ENCODE data around the gene NKG7.

NKG7 gene

DNA sequence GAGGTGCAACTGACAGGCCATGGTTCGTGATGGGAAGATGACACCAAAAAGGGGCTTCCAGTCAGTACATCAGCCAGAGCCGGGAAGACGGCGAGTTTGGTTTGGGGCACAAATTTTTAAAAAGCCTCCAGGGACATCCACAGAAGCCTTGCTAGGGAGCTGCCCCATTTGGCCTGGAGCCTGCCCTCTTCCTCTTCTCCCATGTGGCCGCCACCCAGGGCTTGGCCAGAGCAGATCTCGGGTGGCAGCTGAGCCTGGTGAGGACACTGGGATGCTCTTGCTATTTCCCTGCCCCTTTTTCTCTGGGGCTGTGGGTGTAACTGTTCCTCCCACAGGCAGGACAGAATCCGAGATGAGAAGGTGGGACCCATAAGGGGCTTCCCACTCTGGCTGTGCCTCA lies 14.5 kb downstream of the NKG7 start:
- DNase-seq: no peak

DNA sequence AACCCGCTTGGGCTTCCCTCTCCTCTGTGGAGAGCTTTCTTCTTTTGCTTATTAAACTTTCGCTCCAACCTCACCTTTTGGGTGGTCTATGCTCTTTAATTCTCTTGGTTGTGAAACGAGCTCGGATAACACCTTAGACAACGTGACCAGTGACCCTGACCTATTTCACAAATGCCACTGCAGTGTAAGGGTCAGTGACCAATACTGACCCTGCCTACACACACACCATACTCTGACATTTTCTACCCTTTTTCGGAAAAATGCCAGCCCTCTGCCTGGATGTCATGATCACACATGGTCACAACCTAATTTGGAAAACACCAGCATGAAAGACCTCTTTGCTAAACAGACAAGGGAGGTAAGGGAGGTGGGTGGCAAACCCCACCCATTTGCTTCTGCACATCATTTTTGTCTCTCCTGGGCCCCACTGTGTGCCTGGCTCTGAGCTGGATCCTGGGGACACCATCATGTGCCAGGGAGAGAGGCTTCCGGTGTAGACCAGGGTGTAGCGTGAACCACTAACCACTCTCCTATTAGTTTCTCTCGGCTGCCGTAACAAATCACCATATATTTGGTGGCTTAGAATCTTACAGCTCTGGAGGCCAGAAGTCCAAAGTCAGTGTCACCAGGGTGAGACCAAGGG lies 16.2 kb downstream of the NKG7 start:
- DNase-seq: no peak

DNA sequence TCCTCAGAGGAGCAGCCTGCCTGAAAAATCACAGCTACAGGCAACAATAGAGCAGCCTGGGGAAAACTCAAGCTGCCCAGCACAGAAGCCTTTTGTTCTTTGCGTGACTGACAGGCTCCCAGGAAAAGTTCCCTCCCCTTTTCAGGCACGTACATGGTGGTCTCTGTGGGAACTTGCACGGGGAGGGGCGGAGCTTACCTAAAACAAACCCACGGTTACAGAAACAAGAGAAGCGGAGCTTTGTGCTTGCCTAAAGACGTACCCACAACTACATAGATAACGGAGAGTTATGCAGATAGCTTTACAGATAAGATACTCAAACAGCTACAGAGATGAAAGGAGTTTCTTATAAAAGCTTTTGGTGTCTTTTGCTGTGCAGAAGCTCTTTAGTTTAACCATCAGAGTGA lies 17.7 kb downstream of the NKG7 start:
- no peak for DNase-seq

DNA sequence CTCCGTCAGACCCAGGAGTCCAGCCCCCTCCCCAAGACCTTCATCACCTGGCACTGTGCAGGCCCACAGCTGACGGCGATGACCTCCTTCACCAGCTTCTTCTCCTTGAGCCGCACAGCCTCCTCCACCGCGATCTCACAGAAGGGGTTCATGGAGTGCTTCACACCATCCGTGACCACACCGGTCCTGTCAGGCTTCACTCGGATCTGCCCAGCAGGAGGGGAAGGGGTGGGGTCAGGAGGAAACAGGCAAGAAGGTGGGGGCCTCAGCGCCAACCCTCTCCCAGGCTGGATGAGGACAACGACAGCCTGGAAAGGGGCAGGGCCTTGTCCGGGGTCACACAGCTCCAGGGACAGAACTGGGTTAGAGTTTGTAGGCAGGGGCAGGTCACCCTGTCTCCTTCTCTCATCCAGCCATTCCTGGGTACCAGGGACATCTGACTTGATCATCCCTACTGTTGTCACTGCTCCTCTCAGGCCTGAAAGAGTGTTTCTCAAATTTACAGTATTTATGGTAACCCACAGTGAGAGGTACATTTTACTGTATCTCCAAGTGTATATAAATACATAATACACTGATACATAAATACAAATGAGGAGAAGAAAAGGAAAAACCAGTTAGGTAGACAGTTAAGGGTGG lies 18.2 kb downstream of the NKG7 start:
- DNase-seq: no peak

DNA sequence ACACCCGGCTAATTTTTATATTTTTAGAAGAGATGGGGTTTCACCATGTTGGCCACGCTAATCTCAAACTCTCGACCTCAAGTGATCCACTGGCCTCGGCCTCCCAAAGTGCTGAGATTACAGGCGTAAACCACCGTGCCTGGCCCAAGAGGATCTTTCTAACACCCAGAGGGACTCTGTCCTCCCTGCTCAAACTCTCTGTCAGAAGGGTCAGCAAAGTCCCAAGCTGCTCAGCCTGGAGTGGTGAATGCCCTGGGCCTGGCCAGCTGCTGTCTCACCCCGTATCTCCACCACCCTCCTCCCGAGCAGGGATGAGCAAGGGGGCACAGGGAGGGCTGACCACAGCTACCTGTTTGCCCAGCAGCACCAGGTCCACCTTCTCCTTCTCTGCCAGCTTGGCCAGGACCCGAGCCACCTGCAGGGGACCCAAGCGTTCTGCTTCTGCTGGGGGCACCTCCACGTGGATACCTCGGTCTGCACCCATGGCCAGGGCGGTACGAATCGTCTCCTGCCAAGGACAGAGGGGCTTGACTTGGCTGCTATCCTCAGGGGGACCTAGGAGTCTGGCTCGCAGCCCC lies 19.6 kb downstream of the NKG7 start:
- DNase-seq: no peak

DNA sequence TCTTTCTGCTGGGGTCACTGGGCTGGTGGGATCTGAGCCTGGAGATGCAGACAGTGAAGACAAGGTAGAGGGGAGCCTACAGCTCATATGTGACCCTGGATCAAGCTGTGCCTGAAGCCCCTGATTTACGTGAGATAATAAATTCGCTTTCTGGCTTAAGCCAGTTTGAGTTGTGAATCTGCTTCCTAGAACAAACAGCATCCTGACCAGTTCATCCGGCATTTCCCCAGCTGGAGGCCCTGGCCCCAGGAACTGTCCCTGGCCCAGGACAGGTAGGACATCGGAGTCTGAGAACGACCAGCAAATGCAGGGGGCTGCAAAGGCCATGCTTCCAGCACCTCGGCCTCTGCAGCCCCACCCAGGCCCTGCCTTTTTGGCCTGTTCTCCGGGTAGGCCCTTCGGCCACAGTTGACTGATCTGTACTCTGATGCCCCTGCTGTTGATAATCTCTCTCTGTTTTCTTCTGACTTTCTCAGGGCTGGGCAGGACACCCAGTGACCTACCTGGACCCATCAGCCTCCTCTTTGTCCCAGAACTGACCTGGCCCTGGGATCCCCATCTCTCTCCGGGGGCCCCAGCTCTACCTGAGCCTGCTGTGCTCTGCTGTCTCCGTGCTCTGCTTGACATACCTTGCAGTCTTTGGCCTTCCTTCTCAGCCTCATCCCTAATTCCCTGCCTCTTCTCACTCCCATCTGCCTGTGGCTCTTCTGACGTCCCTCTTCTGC lies 21.0 kb downstream of the NKG7 start:
- DNase-seq: no peak

DNA sequence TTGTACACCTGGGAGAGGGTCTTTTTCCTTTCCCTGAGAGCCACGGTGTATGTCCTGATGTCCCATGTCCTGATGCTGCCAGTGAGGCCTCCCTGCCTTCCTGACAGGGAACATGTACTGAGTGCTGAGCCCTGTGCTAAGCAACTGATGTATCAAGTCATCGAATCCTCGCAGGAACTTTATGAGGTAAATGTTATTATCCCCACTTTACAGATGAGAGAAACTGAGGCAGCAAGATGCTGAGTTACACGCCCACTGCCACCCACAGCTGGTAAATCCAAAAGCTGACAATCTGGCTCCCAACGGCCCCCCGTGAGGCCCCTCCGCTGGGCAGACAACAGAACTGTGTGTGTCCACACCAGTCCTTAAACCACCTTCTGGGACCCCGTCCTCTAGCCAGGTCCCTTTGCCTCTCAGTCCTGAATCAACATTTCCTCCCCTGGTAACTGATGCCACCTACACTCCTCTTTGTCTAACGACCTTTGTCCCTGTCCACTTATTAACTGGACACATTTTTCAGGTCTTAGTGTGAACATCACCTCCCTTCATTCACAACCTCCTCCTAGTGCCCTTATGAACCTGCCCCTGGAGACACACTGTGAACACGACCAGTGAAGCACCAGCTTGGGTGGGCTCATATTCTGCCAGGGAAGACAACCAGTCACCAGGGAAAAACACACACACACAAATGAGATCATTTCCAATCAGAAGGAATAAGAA lies 25.1 kb downstream of the NKG7 start:
- DNase-seq: no peak

DNA sequence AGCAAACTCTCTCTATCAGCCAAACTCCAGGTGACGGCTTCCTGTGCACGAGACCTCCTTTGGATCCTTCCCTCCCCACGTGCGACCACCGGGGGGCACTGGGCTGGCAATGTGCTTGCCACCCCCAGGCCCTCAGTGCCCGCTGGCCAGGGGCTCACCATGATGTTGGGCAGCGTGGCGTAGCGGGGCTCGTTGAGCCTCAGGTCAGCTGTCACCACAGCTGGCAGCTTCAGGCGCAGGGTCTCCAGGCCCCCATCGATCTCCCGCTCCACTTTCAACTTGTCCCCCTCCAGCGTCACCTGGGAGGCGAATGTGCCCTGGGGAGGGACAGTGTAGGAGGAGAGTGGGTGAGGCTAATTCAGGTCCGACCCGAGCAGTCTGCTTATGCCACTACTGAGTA lies 25.7 kb downstream of the NKG7 start:
- DNase-seq: no peak

DNA sequence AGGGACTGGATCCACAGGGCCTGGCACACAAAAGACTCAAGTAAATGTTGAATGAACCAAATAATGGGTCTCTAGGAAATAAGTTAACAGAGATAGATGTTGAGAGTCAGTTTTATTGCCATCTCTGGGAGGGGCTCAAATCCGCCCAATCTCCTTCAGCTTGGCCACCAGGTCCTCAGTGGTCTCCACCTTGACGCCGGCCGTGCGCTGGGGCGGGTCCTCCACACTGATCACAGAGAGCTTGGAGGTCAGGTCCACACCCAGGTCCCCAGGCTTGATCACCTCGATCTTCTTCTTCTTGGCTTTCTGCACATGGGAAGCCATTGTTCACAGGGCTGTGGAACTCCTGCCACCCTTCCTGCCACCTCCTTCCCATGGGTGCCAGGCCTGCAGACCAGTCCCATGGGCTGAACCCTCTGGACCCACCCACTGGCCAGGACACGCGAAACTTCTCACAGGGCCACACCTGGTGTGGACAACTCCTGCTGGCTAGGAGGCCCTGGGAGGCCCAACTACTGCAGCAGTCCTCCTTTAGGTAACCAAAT lies 27.3 kb downstream of the NKG7 start:
- no peak for DNase-seq

DNA sequence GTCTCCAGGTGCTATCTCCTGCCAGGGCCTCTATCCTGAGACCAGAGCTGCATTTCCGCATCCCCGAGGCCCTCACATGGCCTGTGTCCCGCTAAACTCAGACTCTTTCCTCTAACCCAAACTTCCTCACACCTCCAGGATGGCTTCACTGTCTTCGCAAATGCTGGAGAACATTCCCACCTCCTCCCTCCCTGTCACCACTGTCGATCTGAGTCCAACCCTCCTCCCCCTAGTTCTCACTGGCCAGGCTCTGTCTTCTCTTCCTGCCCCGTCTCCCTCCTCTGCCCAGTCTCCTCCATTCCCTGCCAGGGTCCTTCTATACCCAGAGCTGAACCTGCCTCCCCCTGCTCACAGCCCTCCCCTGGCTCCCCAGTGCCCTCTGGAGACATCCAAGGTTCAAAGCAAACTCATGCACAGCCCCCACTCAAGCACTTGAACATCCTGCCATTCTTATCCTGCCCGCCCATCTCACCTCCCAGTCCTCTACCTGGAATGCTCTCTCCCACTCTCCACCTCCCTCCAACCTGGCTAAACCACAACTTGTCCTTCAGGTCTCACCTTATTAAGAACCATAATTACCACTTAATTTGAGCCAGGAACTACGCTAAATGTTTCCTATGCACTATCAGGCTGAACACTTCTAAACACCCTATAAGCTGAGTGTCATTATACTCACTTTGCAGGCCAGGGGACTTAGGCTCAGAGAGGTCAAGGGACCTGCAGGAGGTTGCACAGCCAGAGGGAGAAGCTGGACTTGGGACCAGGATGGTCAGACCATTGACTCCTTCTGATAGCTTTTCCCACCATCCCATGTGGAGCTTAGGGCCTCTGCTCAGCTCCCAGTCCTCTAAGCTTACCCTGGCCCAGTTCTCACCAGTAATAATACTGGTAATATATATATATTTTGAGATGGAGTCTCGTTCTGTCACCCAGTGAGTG lies 29.6 kb downstream of the NKG7 start:
- DNase-seq: no peak

DNA sequence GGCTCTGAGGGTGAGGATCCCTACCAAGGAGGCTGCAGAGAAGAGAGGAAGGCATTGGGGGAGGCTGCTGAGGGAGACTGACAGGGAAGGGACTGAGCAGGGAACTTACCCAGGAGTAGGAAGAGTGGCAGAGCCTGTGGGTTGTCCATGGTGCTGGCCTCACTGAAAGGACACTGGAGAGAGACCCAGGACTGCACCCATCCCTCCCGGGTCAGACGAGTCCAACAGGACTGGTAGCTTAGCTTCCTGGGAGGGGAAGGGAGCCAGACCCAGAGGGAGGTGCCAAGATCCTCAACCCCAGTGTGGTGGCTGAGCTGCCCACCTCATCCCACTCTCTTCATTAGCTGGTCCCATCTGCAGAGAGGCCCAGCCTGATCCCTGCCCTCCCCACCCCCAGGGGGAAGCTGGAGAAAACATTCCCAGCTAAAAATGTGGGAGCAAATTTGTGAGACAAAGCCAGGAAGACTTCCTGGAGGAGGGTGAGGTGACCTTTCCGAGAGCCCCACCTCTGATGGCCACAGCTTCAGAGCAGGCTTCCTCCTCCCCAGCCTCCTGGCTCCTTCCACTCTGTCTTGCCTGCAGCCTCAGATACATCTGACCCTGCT lies 30.4 kb downstream of the NKG7 start, which contains the start of gene VSIG10L:
TSS of gene VSIG10L (minus strand) at position 164 of the 605 bp plus-strand sequence. CDS start at position 149, 15 bp downstream.
- DNase-seq: no peak

DNA sequence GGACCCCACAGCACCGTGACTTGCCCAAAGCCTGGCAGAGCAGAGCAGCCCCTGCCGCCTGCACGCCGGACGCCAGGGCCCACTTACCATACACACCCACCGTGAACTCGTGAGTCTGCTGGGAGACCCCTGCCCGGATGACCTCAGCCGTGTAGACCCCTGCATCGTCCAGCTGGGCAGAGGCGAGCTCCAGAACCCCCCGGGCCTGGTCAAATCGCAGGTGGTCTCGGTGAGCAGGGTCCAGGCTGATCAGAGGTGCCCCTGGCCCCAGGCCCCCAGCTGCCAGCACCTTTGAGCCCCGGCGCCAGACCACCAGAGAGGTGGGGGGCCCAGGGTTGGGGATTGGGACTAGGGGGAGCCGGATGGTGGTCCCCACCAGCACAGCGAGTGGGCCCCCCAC lies 31.4 kb downstream of the NKG7 start:
- DNase-seq: no peak

DNA sequence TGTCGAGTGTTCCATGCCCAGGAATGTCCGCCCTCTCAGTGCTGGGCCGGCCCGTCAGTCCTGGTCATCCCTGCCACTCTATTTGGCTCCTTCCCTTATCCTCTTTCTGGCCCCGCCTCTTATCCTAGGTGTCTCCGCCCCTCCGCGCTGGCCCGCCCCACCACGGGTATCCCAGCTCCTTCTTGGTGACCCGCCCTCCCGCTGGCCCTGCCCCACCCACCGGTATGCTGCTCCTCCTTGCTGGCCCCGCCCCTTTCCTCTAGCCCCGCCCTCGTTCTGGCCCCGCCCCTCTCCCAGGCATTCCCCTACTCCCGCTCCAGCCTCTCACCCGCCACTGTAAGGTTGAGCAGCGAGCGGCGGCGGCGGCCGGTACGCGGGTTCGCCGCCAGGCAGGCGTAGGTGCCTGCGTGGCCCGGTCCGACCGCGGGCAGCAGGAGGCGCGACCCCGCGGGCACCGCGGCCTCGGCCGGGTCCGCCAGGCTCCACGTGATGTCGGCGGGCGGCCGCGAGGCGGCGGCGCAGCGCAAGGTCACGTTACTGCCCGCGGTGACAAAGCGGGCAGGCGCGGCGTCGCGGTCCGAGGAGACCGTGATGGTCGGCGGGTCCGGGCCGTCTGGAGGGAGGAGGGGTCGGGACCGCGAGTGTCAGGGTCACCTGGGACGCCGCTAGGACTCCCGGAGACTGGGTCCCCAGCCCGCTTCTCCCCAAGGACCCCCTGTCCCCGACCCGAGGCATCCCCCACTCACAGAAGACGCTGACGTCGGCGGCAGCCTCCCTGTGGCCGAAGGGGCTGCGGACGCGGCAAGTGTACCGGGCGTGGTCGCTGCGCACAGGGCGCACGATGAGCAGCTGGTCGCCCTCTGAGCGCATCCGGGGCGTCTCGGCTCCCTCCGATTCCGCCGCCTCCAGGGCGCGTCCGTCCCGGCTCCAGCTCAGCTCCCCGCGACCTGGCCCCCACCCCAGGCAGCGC lies 32.5 kb downstream of the NKG7 start:
- no peak for DNase-seq

DNA sequence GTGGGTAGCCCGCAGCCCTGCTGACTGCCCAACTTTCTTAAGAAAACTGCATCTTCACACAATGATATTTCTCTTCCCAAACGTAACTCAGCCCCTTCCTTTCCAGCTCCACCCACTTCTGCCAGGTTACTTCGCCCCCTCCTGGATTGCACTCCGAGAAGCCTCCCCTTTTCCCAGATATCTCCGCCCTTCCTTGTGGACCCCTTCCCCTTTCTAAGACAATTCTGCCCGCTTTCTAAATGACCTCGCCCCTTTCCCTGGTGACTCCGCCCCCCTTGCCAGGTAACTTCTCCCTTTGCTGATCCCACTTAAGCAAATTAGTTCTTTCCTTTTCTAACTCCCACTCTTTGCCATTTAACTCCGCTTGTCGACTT lies 33.2 kb downstream of the NKG7 start:
- DNase-seq: no peak

DNA sequence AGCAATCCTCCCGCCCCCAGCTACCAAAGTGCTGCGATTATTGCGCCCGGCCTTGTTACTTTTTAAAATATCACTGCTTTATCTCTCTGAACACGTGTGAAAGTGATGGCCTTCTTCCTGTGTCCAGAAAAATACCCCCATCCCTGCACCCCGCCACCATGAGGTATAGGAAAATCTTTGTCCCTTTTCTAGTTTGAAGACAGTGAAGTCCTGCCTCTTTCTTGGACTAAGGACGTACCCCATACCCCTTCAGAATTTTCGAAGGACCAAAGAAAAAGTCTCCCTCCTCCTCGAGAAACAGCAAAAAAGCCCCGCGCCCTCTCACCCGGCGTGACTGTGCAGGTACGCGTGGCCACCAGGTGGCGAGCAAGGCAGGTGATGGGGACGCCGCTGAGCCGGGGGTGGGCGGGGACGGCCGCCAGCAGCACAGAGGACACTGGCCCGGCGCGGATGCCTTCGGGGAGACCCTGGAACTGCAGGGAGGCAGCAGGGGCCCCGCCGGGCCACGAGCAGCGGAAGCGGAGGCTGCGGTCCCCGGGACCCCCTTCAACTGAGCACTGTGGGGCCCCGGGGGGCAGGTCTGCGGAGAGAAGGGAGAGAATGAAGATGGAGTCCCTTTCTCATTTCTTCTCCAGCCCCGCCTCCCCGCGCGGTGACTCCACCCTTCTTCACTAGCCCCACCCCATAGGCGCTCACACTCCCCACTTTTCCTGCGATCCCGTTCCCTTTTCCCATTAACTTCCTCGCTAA lies 33.7 kb downstream of the NKG7 start:
- peak; percentile 11 for DNase-seq

DNA sequence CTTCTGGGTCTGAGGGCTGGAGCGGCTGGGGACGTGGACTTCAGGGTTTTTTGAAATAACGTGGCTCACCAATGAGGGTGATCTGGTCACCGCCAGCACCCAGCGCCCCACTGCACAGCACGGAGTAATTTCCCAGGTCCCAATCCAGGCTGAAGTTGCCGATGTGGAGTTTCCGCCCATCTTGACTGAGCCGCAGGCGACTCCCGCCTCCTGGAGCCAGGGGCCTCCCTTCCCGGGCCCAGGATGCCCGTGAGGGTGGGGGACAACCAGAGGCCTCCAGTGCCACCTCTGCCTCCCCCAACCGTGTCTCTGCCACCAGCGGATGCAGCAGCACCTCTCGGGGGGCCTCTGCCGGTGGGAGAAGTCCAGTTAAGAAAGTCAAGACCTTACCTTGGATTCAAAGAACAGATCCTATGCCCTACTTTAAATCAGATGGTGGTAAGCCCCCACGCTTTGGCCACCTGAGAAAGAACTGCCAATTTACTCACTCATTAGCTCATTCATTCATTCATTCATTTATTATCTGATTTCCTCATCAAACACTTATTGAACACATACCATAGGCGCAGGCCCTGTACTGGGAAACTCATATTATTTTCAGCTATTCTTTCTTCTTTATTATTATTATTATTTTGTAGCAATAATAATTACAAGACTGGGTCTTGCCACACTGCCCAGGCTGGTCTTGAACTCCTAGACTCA lies 34.4 kb downstream of the NKG7 start:
- no peak for DNase-seq

DNA sequence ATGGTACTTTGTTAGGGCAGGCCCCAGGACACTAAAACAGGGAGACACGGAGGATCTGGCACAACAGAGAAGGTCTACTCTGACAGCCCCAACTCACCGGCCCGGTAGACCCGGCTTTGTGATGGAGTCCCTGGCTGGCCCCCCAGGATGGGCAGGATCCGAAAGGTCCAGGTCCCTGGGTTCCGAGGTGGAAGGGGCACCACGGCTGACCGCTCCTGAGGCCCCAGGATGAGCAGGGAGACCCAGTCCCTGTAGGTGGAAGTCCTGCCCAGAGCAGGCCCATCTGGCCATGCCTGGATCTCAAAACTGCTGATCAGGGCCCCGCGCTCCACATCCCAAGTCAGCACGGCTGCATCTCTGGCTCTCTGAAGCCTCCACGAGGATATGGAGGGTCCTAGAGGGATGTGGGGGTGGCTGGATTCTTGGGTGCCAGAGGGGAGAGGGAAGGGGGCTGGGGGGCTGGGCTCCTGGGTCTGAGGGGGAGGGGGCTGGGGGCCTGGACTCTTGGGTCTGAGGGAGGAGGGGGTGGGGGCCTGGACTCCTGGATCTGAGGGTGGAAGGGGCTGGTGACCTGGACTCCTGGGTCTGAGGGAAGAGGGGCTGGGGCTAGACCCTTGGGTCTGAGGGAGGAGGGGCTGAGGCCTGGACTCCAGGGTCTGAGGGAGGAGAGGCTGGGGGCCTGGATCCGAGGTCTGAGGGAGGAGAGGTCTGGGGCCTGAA lies 35.2 kb downstream of the NKG7 start:
- no peak for DNase-seq

Measured in COR-L47 (cell line).